ENCODE measurements around the gene CABP4.

DNA sequence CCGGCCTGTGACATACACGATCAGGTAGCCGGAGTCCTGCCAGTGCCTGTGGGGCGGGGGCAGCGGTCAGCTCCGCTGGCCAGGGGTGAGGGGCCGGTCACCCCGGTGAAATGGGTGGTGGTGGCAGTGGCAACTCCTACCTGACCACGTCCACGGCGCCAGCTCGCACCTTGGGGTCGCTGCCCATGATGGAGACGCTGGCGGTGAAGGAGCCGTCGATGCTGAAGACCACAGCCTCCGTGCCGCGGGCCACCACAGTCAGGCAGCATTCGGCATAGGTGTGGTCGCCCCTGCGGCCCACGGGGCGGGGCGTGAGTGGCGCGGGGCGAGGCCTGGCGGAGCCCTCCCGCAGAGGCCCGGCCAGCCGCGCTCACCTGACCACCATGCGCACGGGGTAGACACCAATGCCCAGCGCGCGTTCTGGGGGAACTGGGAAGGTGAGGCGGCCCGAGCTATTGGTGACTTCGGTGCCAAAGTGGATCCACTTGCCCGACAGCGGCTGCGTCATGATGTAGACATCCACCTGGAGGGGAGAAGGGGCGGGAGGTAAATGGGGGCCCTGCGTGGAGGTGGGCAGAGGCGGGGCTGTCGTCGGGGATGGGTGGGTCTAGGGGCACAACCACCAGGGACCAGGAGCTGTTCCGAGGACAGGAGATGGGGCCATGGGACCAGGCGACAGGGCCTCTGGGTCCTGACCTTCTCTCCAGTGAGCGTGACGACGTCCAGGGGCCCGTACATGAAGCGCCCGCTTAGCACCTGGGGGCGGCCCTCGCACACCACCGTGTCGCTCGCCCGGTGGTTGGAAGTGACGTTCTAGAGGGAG is 38.6 kb downstream of the CABP4 start:
- TF ChIP-seq, protein P1, sequence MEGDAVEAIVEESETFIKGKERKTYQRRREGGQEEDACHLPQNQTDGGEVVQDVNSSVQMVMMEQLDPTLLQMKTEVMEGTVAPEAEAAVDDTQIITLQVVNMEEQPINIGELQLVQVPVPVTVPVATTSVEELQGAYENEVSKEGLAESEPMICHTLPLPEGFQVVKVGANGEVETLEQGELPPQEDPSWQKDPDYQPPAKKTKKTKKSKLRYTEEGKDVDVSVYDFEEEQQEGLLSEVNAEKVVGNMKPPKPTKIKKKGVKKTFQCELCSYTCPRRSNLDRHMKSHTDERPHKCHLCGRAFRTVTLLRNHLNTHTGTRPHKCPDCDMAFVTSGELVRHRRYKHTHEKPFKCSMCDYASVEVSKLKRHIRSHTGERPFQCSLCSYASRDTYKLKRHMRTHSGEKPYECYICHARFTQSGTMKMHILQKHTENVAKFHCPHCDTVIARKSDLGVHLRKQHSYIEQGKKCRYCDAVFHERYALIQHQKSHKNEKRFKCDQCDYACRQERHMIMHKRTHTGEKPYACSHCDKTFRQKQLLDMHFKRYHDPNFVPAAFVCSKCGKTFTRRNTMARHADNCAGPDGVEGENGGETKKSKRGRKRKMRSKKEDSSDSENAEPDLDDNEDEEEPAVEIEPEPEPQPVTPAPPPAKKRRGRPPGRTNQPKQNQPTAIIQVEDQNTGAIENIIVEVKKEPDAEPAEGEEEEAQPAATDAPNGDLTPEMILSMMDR (IDR thresholded peaks at IDR 0.05) = no peak
- TF ChIP-seq POLR2AphosphoS5 (IDR thresholded peaks at IDR 0.05) (no peak), POLR2A (IDR thresholded peaks at IDR 0.05) (no peak), EP300 (IDR thresholded peaks at IDR 0.05) (no peak)
